ENCODE results near the gene TOX4. TPM values are rescaled to one million over a fixed set of nuclear protein-coding genes. Genes with fewer than 3 reads are reported as not detected.
A peak's percentile ranks its signal among the peaks of the same experiment; 100 is the strongest.

TOX4 gene
- total RNA-seq, 1 donor from 2014 or later = 63.0 TPM

GRCh38 chr14:21534576-21534975 lies 57.6 kb downstream of the TOX4 start:
- peaks cover 9% of the 10 kb centered on the region for H3K27me3 Mint-ChIP-seq (ENCODE audit: unreplicated experiment)
- peaks cover 16% of the 10 kb centered on the region for H3K4me1 Mint-ChIP-seq (ENCODE audit: low read depth, unreplicated experiment)
- H3K27ac Mint-ChIP-seq (ENCODE audit: unreplicated experiment) = peak overlapping the region; percentile 7
- TF ChIP-seq CTCF (IDR thresholded peaks at IDR 0.05; ENCODE audit: partially characterized antibody, unreplicated experiment) = no peak
- peak overlapping the region; percentile 34 for H3K4me3 Mint-ChIP-seq (ENCODE audit: unreplicated experiment)
- no peak for DNase-seq
- H3K36me3 Mint-ChIP-seq (ENCODE audit: unreplicated experiment) = no peaks in the 10 kb centered on the region
- no peaks in the 10 kb centered on the region for H3K9me3 Mint-ChIP-seq (ENCODE audit: unreplicated experiment)

- DNase-seq = no peak
- peaks cover 7% of the 10 kb centered on the region for H3K27me3 Mint-ChIP-seq (ENCODE audit: unreplicated experiment)
- peaks cover 16% of the 10 kb centered on the region for H3K4me1 Mint-ChIP-seq (ENCODE audit: low read depth, unreplicated experiment)
- peak overlapping the region; percentile 22 for H3K27ac Mint-ChIP-seq (ENCODE audit: unreplicated experiment)
- no peaks in the 10 kb centered on the region for H3K9me3 Mint-ChIP-seq (ENCODE audit: unreplicated experiment)
- no peak for TF ChIP-seq CTCF (IDR thresholded peaks at IDR 0.05; ENCODE audit: partially characterized antibody, unreplicated experiment)
- H3K4me3 Mint-ChIP-seq (ENCODE audit: unreplicated experiment) = peak overlapping the region; percentile 87
- H3K36me3 Mint-ChIP-seq (ENCODE audit: unreplicated experiment) = no peaks in the 10 kb centered on the region
Measured at GRCh38 chr14:21535545-21536417, 58.8 kb downstream of the TOX4 start.

- peaks cover 16% of the 10 kb centered on the region for H3K4me1 Mint-ChIP-seq (ENCODE audit: low read depth, unreplicated experiment)
- H3K36me3 Mint-ChIP-seq (ENCODE audit: unreplicated experiment) = no peaks in the 10 kb centered on the region
- H3K9me3 Mint-ChIP-seq (ENCODE audit: unreplicated experiment) = no peaks in the 10 kb centered on the region
- H3K4me3 Mint-ChIP-seq (ENCODE audit: unreplicated experiment) = peak overlapping the region; percentile 87
- DNase-seq = no peak
- no peak for TF ChIP-seq CTCF (IDR thresholded peaks at IDR 0.05; ENCODE audit: partially characterized antibody, unreplicated experiment)
- peak overlapping the region; percentile 22 for H3K27ac Mint-ChIP-seq (ENCODE audit: unreplicated experiment)
- H3K27me3 Mint-ChIP-seq (ENCODE audit: unreplicated experiment) = peaks cover 7% of the 10 kb centered on the region
Measured at GRCh38 chr14:21536418-21537089, 59.6 kb downstream of the TOX4 start.

- no peak for TF ChIP-seq CTCF (IDR thresholded peaks at IDR 0.05; ENCODE audit: partially characterized antibody, unreplicated experiment)
- no peaks in the 10 kb centered on the region for H3K36me3 Mint-ChIP-seq (ENCODE audit: unreplicated experiment)
- peaks cover 7% of the 10 kb centered on the region for H3K27me3 Mint-ChIP-seq (ENCODE audit: unreplicated experiment)
- H3K4me1 Mint-ChIP-seq (ENCODE audit: low read depth, unreplicated experiment) = peaks cover 16% of the 10 kb centered on the region
- H3K27ac Mint-ChIP-seq (ENCODE audit: unreplicated experiment) = no peak overlapping the region
- no peaks in the 10 kb centered on the region for H3K9me3 Mint-ChIP-seq (ENCODE audit: unreplicated experiment)
- peak overlapping the region; percentile 87 for H3K4me3 Mint-ChIP-seq (ENCODE audit: unreplicated experiment)
- no peak for DNase-seq
Measured at GRCh38 chr14:21537090-21537424, 60.1 kb downstream of the TOX4 start.

Data from glutamatergic neuron (in vitro differentiated cells).